ENCODE data around the gene EPS8.

DNA sequence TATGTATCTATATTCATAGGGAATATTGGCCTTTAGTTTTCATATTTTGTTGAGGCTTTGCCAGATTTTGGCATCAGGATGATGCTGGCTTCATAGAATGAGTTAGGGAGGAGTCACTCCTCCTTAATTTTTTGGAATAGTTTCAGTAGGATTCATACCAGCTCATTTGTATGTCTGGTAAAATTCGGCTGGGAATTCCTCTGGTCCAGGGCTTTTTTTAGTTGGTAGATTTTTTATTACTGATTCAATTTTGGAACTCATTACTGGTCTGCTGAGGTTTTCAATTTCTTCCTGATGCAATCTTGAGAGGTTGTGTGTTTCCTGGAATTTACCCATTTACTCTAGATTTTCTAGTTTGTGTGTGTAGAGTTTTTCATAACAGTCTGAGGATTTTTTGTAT, 175.2 kb downstream of the EPS8 start:
- TF ChIP-seq CTCF (IDR thresholded peaks at IDR 0.05) (no peak), EZH2 (IDR thresholded peaks at IDR 0.05; ENCODE audit: borderline replicate concordance, insufficient read depth, low read depth, low read length, poor library complexity, severe bottlenecking) (no peak)
